Effector memory CD4-positive, alpha-beta T cell (primary cell): ENCODE results near the gene ICOSLG.
"Not testable (repeated sequence)": the region's sequence is repeated elsewhere in the genome, so short reads cannot be mapped to it uniquely, and the experiment has no call there.

ENCODE experiments used
- DNase-seq, 3 donors: peaks; one replicate each; pipeline ENCODE4 v3.0.0-alpha.2; 2020
- H3K27ac ChIP-seq: 2 replicates; pipeline ENCODE4 v1.7.0; 2013; ENCODE audit warnings: mild to moderate bottlenecking, low read length, moderate library complexity; ENCODE audit not compliant: insufficient read depth, poor library complexity, severe bottlenecking
- H3K27me3 ChIP-seq: replicated peaks from 2 replicates; pipeline ENCODE4 v1.7.0; 2013; ENCODE audit warnings: mild to moderate bottlenecking, low read length; ENCODE audit not compliant: insufficient read depth, control insufficient read depth, poor library complexity, severe bottlenecking
- H3K36me3 ChIP-seq: 2 replicates; pipeline ENCODE4 v1.7.0; 2013; ENCODE audit warnings: mild to moderate bottlenecking, low read length, moderate library complexity; ENCODE audit not compliant: control insufficient read depth, insufficient read depth
- H3K4me1 ChIP-seq: 2 replicates; pipeline ENCODE4 v1.7.0; 2013; ENCODE audit warnings: low read length, mild to moderate bottlenecking; ENCODE audit not compliant: control insufficient read depth, insufficient read depth, poor library complexity, severe bottlenecking
- H3K4me3 ChIP-seq: 2 replicates; pipeline ENCODE4 v1.7.0; 2013; ENCODE audit warnings: low read length, low read depth, mild to moderate bottlenecking; ENCODE audit not compliant: insufficient read depth, poor library complexity, severe bottlenecking
- H3K9me3 ChIP-seq: 2 replicates; pipeline ENCODE4 v1.7.0; 2013; ENCODE audit warnings: mild to moderate bottlenecking, low read length, moderate library complexity; ENCODE audit not compliant: control insufficient read depth

ICOSLG gene

DNA sequence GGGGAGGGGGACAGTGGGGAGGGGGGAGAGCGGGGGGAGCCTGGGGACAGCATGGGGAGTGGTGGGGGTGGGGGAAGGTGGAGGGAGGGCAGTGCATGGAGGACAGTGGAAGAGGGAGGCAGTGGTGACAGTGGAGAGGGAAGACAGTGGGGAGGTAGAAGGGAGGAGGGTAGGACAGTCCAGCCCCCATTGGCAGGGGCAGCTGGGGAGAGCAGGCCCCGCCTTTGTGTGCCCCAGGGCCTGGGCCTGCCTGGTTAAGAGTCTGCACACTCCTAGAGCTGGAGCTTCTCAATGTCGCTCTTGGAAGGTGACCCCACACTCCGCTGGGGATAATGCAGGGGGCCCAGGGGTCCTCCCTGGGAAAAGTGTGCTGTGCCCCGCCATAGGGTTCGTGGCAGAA lies 15.1 kb downstream of the ICOSLG start:
- not testable (repeated sequence) for H3K27me3 ChIP-seq, H3K9me3 ChIP-seq, H3K4me1 ChIP-seq, DNase-seq, H3K4me3 ChIP-seq, H3K27ac ChIP-seq, H3K36me3 ChIP-seq

DNA sequence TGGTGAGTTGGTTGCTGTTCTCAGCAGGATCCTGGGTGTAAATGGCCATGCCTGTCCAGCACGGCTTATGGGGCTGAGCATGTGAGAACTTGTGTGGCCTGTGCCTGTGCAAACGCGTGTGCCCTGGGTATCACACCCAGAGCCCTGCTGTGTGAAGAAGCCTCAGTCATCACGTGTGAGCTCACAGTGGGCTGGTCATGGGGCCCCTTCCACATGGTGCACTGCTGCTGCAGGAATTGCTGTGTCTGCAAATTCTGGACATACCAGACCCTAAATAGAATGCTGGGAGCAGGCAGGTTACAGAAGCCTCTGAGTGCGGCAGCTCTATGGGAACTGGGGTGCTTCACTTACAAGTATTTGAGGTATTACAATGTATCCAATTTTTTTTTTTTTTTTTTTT lies 17.4 kb downstream of the ICOSLG start:
- H3K9me3 ChIP-seq, H3K27ac ChIP-seq, H3K4me3 ChIP-seq, H3K27me3 ChIP-seq, DNase-seq, H3K36me3 ChIP-seq, H3K4me1 ChIP-seq: not testable (repeated sequence)

- not testable (repeated sequence) for H3K4me1 ChIP-seq, DNase-seq, H3K27ac ChIP-seq, H3K36me3 ChIP-seq, H3K27me3 ChIP-seq, H3K9me3 ChIP-seq, H3K4me3 ChIP-seq
Observed at GRCh38 chr21:44220674-44221073, 20.1 kb downstream of the ICOSLG start.

DNA sequence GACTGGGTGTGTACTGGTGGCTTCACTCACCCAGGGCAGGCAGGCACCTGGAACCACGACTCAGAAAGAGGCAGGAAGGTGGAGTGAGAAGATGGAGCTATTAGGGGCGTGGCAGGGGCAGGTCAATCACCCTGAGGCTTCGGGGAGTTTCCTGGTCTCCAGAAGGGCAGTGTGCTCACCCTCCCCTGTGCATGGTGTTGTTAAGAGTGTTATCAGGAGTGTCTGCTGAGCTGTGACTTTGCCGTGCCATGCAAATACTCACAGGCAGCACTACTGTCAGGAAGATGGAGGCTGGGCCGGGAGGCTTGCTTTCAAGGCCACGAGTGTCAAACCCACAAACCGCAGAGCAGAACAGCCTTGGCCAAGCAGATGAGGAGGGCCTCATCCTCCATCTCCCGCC lies 22.3 kb downstream of the ICOSLG start:
- not testable (repeated sequence) for H3K27ac ChIP-seq, H3K9me3 ChIP-seq, H3K4me1 ChIP-seq, H3K27me3 ChIP-seq, DNase-seq, H3K4me3 ChIP-seq, H3K36me3 ChIP-seq

- not testable (repeated sequence) for DNase-seq, H3K4me1 ChIP-seq, H3K36me3 ChIP-seq, H3K27me3 ChIP-seq, H3K9me3 ChIP-seq, H3K4me3 ChIP-seq, H3K27ac ChIP-seq
Observed at GRCh38 chr21:44211978-44212377, 28.8 kb downstream of the ICOSLG start.

- H3K36me3 ChIP-seq, H3K4me3 ChIP-seq, H3K9me3 ChIP-seq, H3K27ac ChIP-seq, DNase-seq, H3K27me3 ChIP-seq, H3K4me1 ChIP-seq: not testable (repeated sequence)
Observed at GRCh38 chr21:44211574-44211973, 29.2 kb downstream of the ICOSLG start.

DNA sequence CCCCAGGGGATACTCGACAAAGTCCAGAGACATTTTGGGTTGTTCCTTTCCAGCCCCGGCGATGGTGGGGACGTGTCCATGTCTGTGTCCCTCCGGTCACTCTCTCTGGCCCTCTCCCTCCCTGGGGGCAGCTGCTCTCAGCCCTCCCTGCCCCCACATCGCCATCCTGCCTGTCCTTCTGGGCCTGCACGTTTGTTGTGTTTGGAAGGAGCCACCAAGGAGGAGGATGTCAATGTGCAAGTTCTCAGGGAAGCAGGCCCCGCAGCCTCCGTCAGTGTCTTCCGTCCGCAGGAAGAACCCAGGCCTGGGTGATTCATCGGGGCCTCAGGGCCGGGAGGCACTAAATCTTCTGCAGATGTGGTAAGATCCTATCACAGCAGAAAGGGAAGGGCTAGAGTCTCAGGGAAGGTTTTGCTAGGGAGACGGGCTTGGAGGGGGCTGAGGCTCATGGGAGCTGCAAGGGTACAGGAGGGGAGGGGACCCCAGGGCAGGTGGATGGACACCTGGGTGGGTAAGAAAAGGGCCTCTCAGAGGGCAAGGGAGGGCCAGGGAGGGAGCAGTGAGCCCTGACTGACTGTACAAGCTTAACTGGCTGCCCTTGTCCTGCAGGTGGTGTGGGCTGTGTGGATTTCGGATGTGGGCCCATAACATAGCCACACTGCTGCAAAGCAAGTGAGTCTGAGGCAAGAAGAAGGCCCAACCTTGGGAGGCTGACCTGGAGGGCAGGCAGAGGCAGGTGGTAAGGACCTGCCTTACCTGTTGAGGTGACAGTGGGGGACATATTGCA lies 32.7 kb downstream of the ICOSLG start:
- not testable (repeated sequence) for H3K9me3 ChIP-seq, DNase-seq, H3K4me3 ChIP-seq, H3K27ac ChIP-seq, H3K36me3 ChIP-seq, H3K27me3 ChIP-seq, H3K4me1 ChIP-seq

DNA sequence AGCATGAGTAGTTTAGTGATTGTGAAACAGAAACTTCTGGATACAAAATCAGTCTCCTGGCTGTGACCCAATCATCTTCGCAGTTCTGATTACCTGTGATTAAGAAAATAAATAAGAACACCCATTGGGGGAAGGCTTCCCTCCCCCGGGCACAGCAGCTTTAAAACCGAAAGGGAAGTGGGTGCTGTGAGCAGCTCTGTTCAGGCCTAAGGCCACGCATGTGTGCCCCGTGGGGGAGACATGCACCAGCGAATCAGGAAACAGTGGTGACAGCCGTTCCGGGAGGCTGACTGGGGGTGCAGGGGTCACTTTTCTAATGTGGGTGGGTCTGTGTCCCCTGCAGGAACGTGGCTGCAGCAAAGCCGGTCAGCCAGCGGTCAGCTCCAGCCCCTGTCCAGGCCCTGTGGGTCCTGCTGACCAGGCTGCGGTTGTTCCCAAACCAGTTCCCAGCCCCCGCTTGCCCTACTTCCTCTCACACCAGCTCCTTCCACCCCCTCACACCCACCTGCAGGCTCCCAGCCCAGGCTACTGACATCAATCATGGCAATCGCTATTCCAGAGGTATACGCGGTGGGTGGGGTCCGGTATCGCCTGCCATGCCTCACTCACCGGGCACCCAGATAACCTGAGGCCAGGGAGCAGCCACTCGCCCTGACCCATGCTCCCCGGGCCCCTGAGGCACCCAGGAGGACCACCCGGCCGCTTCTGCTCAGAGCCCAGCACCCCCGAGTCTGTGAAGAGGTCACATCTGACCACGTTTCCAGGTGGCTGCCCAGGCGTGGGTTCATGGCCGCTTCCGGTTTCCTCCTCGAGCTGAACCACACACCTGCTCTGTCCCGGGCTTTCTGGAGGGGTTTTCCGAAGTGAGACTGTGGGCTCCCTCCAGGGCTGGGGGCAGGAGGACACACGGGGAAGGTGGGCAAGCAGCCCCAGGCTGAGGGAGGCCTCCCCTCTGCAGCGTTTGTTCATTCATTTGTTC lies 33.8 kb downstream of the ICOSLG start:
- not testable (repeated sequence) for H3K4me1 ChIP-seq, DNase-seq, H3K4me3 ChIP-seq, H3K36me3 ChIP-seq, H3K27me3 ChIP-seq, H3K27ac ChIP-seq, H3K9me3 ChIP-seq

DNA sequence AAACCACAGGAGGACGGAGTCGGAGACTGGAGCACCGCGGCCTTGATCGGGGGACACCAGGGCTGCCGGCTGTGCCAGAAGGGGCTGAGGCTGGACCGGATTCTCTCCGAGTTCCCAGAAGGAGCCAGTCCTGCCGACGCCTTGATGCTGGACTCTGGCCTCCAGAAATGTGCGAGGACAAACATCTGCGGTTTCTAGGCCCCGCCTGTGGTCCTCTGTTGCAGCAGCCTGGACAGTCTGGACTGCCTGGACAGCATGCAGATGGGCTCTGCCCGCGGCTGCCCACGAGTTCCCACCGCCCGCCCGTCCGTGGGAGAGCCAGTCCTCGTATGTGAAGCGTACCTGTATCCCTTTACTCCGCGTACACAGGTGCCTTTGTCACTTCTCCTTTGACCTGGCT lies 34.6 kb downstream of the ICOSLG start:
- not testable (repeated sequence) for H3K9me3 ChIP-seq, H3K27me3 ChIP-seq, H3K27ac ChIP-seq, H3K4me1 ChIP-seq, DNase-seq, H3K4me3 ChIP-seq, H3K36me3 ChIP-seq

DNA sequence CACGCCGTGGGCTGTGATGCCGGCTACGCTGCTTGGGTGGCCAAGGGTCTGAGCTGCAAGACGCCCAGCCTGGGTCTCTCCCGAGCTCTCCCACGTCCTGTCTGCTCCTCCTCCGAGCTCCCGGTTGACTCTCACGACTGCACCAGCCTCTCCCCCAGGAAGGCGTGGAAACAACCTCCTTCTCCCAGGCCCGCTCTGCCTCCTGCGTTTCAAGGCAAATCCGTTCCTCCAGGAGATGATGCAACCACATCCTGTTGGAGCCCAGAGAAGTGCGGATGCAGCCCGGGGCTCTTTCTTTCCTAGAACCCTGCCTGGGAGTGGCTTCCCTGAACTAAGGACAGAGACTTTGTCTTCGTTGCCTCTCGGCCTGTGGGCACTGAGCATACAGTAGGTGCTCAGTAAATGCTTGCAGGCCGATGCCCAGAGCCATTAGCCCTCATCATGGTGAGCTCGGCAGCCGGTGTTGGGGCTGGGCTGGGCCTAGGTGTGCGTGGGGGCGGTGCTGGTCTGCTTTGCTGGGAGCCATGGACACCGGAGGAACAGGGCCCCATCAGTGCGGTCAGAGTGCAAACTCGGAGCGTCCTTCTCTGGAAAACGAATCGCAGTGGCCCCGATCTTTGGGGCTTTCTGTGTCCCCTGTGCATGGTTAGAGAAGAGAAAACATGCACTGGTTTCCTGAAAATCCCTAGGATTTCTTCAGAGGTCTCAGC lies 38.0 kb downstream of the ICOSLG start:
- not testable (repeated sequence) for DNase-seq, H3K4me3 ChIP-seq, H3K36me3 ChIP-seq, H3K4me1 ChIP-seq, H3K27me3 ChIP-seq, H3K9me3 ChIP-seq, H3K27ac ChIP-seq
